ENCODE data around the gene B3GNT5. TPM values are rescaled to one million over a fixed set of nuclear protein-coding genes. Genes with fewer than 3 reads are reported as not detected.

Gene B3GNT5
- total and polyA plus RNA-seq, 10 of the 15 experiments (the other 5 are each of a cell fraction or from before 2014, with no cell fraction given) = 0.24 to 1.1 (median 0.48) TPM

GRCh38 chr3:183203670-183204069 is 49.4 kb upstream of the B3GNT5 start (continued):
- no peak for TF ChIP-seq HDGF (IDR thresholded peaks at IDR 0.05)
- TF ChIP-seq STAT1 (conservative IDR thresholded peaks at IDR 0.05) = no peak

- ChIA-PET CTCF (interaction anchor here (1.0 to 1.6 kb wide), 5 partner anchors 14 to 177 kb away, joined by 3 to 8 read pairs (median 4); no protein-coding TSS in a partner anchor), POLR2A (no interaction called here), RAD21 (ENCODE audit: unreplicated experiment) (interaction anchor here (1.5 kb wide), 1 partner anchor 23 kb away, joined by 5 read pairs; no protein-coding TSS in a partner anchor), SMC1A (ENCODE audit: uncharacterized antibody, unreplicated experiment) (interaction anchor here (0.7 to 1.6 kb wide), 5 partner anchors 9 to 175 kb away, joined by 3 to 6 read pairs (median 4); no protein-coding TSS in a partner anchor)
- no peak overlapping the region for H3K9ac ChIP-seq (ENCODE audit: control insufficient read depth, insufficient read depth, low read length)
- 52% methylated on average over 2 of the region's 2 CpGs for WGBS (ENCODE audit: insufficient coverage, insufficient replicate concordance, low lambda C conversion rate, missing lambda C conversion rate)
- H3K27ac ChIP-seq (ENCODE audit: control insufficient read depth, insufficient read depth) = no peak overlapping the region
- H3K4me2 ChIP-seq (ENCODE audit: control insufficient read depth, insufficient read depth) = no peak overlapping the region
- H2AFZ ChIP-seq (ENCODE audit: control insufficient read depth, low read depth, low read length) = no peak overlapping the region
- intact Hi-C loops (cut with micrococcal nuclease; ENCODE audit: unreplicated experiment) = no loop called here
- no peaks in the 10 kb centered on the region for H3K4me1 ChIP-seq (ENCODE audit: control insufficient read depth, insufficient read depth, low read length)
- no TSS peak for BruUV-seq (replicated peaks)
- no peak for DNase-seq (ENCODE audit: low read depth, low spot score)
- TF ChIP-seq, protein P1, sequence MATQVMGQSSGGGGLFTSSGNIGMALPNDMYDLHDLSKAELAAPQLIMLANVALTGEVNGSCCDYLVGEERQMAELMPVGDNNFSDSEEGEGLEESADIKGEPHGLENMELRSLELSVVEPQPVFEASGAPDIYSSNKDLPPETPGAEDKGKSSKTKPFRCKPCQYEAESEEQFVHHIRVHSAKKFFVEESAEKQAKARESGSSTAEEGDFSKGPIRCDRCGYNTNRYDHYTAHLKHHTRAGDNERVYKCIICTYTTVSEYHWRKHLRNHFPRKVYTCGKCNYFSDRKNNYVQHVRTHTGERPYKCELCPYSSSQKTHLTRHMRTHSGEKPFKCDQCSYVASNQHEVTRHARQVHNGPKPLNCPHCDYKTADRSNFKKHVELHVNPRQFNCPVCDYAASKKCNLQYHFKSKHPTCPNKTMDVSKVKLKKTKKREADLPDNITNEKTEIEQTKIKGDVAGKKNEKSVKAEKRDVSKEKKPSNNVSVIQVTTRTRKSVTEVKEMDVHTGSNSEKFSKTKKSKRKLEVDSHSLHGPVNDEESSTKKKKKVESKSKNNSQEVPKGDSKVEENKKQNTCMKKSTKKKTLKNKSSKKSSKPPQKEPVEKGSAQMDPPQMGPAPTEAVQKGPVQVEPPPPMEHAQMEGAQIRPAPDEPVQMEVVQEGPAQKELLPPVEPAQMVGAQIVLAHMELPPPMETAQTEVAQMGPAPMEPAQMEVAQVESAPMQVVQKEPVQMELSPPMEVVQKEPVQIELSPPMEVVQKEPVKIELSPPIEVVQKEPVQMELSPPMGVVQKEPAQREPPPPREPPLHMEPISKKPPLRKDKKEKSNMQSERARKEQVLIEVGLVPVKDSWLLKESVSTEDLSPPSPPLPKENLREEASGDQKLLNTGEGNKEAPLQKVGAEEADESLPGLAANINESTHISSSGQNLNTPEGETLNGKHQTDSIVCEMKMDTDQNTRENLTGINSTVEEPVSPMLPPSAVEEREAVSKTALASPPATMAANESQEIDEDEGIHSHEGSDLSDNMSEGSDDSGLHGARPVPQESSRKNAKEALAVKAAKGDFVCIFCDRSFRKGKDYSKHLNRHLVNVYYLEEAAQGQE (IDR thresholded peaks at IDR 0.05; ENCODE audit: low read depth, low read length) = no peak
- no peak for TF ChIP-seq EGR1 (IDR thresholded peaks at IDR 0.05; ENCODE audit: borderline replicate concordance in 1 of 2, low read depth in 2 of 2, low read length in 2 of 2)
- TF ChIP-seq NRF1 (conservative IDR thresholded peaks at IDR 0.05; ENCODE audit: low read depth, low read length) = no peak
- TF ChIP-seq TCF7 (IDR thresholded peaks at IDR 0.05; ENCODE audit: borderline replicate concordance) = no peak
- no peak for TF ChIP-seq SUPT20H (IDR thresholded peaks at IDR 0.05; ENCODE audit: borderline replicate concordance, control insufficient read depth, low read depth, low read length)
- TF ChIP-seq RCOR1 (conservative IDR thresholded peaks at IDR 0.05; ENCODE audit: low read depth, low read length) = no peak
- TF ChIP-seq NFYA (IDR thresholded peaks at IDR 0.05; ENCODE audit: borderline replicate concordance, low read depth, low read length) = no peak
- no peaks in the 10 kb centered on the region for H3K36me3 ChIP-seq (ENCODE audit: control insufficient read depth in 2 of 2, insufficient read depth in 2 of 2, low read length in 1 of 2)
- no peaks in the 10 kb centered on the region for H4K20me1 ChIP-seq (ENCODE audit: control insufficient read depth, insufficient read depth)
- 0 out of 4 replicates have a peak, but pooled peaks cover 0 to 5% of the 10 kb centered on the region in 2 experiments for H3K27me3 ChIP-seq (replicated peaks in 1 of 2; ENCODE audit: control insufficient read depth in 2 of 2, insufficient read depth in 2 of 2, low read length in 1 of 2)
- in situ Hi-C loops (cut with MboI) = no loop called here
- no peak overlapping the region for H3K4me3 ChIP-seq
- FAIRE-seq = no peak
- no peak for ATAC-seq
- no peaks in the 10 kb centered on the region; the same call in 2 of the 3 replicates for H3K9me3 ChIP-seq (replicated peaks; ENCODE audit: control insufficient read depth, insufficient read depth, low read length)
- no peaks in the 10 kb centered on the region for H3K79me2 ChIP-seq (ENCODE audit: control insufficient read depth, insufficient read depth, low read length)
Observed at GRCh38 chr3:183208260-183208659, 44.8 kb upstream of the B3GNT5 start.
